Fibroblast of skin of left biceps (primary cell): ENCODE results near the gene ZFPM1.
A peak's percentile ranks its signal among the peaks of the same experiment; 100 is the strongest.

Source experiments
- DNase-seq, 2 experiments: peaks; one replicate each; pipeline ENCODE4 v3.0.0-alpha.2; 2013; ENCODE audit warnings: low read depth in 2 of 2

The ZFPM1 gene

DNA sequence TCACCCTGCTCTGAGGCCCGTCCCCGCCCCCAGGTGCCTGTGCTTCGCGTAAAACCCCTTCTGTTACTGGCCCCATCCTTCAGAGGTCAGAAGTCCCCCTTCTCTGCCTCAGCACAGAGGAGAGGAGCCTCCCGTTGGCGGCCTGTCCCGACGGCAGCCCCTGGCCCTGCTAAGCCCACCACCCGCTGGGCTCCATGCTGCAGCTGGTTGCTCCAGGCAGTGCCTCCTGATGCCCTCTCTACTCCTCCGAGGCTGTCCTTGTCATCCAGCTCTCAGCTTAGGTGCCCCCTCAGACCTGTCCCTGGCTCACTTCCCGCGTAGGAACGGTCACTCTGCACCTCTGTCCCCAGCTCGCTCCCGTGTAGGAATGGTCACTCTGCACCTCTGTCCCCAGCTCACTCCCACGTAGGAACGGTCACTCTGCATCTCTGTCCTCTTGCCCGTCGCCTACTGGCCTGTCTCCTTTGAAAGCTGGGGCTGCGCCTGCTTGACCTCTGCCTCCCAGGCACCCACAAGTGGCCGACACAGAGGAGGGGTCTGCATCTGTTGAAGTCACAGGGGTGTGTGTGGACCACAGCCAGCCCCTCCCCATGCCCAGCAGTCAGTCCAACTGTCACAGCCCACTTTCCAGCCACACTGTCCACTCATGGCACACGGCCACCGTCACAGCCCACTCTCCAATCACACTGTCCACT, 85.4 kb downstream of the ZFPM1 start:
- no peak for DNase-seq

DNA sequence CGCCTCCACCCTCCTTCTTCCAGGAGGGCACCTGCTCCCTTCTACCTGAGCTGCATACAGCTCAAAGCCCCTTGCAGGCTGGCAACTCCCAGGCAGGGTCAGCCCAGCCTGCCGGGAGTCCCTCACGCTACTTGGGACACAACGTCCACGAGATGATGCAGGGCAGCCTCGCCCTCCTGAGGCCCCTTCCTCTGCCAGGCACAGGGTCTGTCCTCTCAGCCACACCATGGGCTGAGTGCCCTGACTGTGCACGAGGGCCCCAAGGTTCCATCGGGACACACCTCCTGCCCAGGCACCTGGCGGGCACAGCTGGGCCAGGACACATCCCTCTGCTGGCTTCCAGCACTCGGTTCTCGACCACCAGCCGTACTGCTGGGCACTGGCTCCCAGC, 86.2 kb downstream of the ZFPM1 start:
- no peak for DNase-seq

DNA sequence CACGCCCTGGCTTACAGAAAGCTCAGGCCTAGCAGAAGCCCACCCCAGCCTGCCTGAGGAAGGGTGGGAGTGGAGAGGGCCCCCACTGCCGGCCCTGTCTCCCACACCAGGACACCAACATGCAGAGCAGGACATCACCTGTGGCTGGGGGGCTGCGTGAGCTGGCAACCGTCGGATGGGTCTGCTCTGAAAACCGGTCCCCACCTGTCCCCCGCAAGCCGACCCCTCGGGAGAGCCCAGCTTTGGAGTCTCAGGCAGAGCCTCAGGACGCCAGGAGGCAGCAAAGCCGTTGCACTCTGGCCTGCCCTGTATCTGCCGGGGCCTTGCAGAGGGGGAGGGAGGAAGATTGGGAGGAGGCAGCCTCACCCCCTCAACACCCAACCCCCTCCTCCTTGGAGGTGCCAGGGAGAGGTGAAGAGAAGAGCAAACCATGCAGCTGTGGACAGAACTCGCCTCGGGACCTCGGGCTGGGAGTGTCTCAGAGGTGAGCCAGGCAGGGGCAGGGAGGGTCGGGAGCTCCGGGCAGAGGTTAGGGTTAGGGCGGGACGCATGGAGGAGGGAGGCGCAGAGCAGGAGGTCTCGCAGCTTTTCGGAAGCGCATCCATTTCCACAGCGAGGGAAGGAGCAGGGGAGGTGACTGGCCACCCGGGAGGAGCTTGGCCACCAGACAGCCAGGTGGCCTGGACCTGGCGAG, 86.7 kb downstream of the ZFPM1 start:
- no peak for DNase-seq

DNA sequence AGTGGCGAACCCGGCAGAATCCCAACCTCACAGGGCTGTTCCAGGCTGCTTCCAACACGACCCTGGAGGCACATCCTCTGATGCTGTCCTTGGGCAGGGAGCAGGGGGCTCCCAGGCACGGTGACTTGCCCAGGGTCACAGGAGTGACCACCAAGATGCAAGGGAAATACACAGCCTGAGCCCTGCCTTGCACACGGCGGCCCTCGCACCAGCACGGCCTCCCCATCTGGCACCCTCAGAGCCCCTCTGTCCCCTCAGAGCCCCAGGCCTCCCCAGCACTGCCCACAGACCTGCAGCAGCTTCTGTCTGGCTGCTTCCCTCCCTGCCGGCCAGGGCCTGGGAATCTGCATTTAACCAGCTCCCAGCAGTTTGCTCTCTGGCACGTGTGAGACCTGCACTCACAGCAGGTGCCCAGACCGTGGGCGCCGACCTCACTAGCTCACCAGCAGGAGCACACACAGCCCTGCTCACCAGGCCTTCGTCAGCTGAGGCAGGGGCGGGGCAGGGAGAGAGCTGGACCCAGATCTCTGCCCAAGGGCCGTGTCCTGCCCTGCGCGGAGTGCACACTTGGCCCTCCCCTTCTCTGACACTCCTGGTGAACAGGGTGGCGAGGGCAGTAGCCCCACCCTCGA, 87.4 kb downstream of the ZFPM1 start:
- DNase-seq: no peak

DNA sequence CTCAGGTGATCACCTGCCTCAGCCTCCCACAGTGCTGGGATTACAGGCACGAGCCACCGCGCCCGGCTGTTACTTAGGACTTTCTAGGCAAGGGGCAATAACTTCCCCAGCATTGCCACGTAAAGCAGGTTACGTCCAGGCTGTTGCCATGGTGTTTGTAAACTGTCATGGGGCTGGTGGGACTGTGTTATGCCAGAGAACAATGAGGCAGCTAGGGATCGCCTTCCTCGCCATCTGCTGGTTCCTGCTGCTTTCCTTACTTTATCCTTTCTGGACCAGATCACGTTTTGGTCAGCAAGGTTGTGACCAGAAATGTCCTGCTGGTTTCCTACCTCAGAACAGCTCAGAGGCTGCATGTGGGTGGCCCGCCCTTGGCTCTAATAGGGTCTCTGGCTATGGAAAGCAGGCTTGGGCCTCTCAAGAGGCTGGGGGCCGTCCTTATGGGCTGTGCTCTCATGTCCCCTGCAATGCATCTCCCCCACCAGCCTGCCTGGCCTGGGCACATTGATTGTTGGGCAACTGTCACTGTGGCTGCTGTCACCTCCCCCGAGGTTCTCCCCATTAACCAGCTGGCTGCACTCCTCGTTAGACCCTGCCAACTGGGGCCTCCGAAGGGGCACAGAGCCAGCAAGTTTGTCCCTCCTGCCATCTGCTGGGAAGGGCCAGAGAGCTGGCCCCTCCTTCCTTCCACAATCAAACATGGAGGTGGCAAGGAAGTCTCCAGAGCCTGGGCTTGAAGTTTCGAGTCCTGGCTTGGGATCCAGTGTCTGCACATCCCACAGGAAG, 88.9 kb downstream of the ZFPM1 start:
- DNase-seq: no peak

DNA sequence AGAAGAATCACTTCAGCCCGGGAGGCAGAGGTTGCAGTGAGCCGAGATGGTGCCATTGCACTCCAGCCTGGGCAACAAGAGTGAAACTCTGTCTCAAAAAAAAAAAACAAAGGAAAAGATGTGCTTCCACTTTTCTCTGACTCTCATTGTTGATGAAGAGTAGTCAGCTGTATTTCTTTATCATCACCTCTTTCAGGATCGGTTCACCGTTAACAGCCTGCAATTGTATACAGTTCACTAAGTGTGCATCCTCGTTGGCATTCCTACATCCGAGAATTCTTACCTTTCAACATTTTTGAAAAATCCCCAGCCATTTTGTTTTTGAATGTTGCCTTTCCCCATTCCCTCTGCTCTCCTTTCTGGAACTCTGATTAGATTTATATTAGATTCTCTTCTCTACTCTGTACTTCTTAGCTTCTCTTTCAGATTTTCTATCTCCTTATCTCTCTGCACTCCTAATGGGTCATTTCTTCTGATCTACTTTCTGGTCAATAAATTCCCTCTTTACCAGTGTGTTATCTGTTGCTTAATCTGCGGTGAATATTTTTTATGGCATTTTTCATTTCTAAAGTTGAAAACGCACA, 90.2 kb downstream of the ZFPM1 start:
- no peak for DNase-seq

DNA sequence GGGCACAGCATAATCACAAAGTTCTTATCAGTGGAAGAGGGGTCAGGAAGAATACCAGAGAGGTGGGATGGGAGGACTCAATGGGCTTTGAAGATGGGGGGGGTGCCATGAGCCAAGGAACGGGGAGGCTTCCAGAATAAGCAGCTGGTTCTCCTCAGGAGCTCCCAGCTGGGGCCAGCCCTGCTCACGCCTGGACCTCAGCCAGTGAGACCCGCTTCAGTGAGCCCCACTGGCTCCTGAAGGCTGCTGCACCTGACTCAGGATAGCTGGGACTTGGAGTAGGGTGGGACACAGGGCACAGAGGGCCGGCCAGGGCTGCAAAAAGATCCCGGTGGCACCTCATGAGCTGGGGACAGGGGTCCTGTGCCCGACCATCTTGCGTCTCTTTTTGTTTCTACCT, 92.7 kb downstream of the ZFPM1 start:
- no peak for DNase-seq

DNA sequence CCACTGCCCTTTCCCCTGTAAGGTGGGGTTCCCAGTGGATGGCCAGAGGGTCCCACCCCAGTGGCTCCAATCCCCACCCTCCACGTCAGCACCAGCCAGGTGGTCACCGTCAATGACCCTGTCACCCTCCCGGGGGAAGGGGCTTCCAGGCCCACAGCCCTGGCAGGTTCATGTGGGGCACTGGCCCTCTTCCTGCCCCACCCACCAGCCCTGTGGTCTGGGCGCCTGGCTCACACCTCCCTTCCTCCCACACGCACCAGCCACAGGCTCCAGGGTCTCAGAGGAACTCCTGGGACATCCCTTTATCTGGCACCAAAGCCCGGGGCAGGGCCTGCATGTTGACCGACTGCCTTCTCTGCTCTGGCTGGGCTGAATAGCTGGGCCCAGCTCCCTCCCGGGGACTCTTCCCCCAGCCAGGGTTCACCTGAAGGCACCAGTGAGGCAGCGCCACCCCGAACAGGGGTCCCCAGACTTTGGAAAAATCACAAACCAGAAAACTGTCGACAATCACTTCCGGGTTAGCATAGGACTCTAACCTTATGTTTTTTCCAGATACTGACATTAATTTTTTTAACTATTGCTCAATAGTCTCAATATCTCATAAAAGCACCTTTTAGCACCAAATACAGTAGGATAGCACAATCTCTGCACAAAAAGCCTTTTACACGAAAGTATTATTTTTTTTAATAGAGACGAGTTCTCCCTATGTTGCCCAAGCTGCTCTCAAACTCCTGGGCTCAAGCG, 95.2 kb downstream of the ZFPM1 start:
- no peak for DNase-seq

DNA sequence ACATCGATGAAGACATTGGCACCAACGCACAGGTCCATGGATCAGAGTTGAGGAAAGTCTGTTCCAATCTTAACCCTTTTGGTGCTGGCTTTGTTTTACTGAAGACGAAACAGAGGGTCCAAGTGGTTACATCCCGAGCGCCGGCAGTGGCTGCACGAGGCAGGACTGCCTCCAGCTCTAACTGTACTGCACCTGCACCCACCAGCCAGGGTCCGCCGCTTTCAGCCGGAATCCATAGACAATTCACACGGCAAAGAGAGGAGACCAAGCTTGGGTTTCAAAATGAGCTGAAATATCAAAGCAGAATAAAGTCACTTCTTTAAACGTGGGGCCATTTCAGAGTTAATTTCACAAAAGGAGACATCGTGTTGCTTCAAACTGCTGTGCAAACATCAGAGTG, 95.9 kb downstream of the ZFPM1 start:
- no peak for DNase-seq

DNA sequence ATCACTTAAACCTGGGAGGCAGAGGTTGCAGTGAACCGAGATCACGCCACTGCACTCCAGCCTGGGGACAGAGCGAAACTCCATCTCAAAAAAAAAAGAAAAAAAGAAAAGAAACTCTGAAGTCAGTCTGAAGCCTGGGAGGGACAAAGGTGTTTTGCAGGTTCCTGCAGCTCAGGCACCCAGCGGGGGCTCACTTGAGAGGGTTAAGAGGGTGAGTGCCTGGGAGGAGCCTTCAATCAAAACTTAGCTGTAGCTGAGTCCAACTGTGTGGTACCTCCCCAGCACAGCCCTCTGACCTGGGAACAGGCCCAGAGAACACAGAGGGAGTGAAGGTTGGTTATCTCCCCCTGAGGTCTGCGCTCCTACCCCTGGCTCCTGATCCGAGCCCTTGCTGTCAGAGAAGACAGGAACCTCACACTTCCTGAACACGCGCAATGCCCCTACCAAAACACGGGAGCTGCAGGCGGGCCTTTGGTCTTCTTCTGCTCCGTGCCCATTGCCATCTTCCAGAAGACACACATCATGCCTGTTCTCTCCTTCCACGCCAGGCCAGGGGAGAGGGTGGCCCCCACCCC, 96.7 kb downstream of the ZFPM1 start:
- no peak for DNase-seq

DNA sequence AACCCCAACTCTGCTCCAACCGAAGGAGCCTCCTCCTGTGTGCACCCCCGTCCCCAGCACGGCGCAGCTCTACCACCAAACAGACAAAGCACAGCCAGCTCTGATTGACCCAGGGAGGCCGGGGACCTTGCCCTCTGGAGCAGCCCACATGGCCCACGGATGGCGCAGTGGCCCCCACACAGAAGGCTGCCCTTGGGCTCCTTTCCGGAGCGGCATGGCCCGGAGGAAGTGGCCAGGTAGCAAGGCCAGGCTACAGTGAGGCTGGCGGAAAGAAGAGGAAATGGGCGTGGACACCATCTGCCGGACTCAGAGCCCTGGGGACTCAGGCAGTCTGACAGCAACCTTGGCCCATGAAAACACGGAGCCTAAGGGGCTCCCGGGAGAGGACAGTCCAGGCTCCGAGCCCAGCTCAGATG, 97.2 kb downstream of the ZFPM1 start:
- no peak for DNase-seq

DNA sequence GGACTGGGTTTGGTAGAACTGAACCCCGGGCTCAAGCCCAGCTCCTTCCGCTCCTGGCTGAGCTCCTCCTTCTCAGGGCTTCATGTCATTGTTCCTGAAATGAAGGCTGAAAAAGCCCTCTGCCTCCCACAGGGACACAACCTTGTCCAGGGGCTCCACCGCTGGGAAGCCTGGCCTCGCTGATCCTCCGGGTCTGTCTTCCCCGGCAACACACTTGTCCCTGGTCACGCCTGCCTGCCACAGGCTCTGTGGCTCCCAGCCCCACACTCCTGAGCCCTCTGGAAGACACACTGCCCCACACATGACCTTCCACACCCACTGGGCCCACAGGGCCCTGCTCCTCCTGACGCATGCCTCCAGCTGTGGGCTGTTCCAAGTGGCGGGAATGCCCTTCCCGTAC, 99.1 kb downstream of the ZFPM1 start:
- DNase-seq: no peak

DNA sequence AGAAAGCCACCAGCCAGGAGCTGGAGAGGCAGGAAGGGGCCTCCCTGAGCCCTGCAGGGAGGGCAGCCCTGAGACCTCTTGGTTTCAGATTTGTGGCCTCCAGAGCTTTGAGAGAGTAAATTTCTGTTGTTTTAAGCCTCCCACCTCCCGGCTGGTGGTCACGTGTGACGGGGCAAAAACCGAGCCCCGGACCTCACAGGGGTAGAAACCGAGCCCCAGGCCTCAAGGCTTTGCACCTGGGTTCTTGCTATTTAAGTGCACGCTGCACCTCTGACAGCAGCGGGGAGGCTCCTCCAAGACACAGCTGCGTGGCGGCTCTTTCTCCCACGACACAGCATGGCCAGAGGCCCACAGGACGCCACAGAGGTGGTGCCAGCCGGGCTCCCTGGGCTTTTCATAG, 99.7 kb downstream of the ZFPM1 start:
- no peak for DNase-seq

DNA sequence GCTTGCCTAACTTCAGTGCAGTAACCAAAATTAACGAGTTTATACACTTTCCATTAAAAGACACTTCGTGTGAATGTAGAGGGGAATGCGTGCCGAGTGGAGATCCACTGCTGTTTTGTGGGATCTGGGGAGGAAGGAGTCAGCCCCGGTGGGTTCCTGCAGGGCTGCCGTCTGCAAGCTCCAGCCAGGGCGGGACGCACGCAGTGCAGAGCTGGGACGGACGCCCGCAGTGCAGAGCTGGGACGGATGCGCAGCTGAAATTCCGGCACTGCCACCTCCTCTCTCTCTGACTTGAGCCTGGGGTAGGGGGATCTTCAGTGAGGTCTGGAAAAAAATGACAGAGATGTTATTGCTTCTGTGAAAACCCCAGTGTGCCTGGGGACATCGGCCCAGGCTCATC, 100.7 kb downstream of the ZFPM1 start:
- no peak for DNase-seq

DNA sequence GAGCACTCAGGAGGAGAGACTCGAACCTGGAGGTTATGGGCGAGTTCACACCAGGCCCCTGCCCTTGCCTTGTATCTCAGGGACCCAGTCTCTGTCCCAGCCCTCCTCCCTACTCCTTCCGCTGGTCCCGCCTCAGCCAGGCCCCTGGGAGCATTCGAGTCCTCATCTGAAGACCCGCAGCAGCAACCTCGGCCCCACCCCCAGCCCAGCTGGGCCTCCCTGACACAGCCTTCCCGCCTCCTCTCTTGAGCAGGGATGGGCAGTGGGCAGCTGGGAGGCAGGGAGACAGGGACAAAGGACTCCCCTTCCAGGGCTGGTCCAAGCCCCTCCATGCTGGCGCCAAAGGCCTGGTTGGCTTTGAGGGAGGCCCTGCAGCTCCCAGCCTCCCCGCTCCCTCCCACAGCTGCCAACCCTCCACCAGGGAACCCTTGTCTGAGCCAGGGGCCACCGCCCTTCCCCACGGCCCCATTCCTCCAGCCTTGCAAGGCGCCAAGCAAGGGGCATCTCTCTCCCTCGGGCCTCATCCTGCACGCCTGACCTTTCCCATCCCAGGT, 101.7 kb downstream of the ZFPM1 start:
- no peak for DNase-seq

DNA sequence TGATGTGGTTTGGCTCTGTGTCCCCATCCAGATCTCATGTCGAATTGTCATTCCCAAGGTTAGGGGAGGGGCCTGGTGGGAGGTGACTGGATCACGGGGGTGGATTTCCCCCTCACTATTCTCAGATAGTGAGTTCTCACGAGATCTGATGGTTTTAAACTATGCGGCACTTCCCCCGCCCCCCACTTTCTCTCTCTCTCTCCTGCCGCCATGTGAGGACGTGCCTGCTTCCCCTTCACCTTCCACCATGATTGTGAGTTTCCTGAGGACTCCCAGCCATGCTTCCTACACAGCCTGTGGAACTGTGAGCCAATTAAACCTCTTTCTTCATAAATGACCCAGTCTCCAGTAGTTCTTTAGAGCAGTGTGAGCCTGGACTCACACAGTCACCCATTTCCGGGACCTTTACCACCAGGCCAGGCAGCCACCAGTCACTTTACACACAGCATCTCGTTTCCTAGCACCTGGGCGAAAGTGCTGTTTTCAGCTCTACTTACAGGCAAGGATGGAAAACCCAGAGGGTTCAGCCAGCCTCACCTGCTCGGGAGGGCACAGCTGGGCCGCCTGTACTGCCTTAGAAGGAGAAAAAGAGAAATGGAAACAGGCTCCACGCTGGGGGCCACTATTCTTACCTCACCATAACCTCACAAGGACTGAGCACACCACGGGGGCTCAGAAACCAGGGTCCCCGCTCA, 103.4 kb downstream of the ZFPM1 start:
- no peak for DNase-seq

DNA sequence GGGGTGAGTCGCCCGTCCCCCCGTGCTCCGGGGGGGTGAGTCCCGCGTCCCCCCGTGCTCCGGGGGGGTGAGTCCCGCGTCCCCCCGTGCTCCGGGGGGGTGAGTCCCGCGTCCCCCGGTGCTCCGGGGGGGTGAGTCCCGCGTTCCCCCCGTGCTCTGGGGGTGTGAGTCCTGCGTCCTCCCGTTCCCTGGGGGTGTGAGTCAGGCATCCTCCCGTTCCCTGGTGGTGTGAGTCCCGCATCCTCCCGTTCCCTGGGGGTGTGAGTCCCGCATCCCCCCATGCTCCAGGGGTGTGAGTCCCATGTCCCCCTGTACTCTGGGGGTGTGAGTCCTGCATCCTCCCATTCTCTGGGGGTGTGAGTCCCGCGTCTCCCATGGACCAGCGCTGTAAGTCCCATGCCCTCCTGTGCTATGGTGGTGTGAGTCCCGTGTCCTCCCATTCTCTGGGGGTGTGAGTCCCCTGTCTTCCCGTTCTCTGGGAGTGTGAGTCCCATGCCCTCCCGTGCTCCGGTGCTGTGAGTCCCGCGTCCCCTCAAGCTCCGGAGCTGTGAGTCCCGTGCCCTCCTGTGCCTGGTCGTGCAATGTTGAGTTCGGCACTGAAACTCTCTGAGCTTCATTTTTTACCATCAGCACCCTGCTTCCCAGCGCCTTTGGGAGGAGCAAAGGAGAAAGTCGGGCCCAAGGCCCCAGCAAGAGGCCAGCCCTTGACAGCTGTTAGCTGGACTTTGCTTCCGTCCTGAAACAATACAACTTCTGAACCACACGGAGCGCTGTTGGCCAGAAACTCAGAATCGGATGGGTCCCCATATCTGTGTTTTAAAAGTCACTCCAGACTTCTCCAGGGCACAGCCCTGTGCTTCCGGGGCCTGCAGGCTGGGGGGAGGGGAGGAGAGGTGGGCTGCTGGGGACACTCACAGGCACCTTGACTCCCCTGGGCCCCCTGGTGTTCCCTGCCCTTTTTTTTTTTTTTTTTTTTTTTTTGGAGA, 105.7 kb downstream of the ZFPM1 start:
- peak in 1 of 2 experiments; percentile 5 for DNase-seq

DNA sequence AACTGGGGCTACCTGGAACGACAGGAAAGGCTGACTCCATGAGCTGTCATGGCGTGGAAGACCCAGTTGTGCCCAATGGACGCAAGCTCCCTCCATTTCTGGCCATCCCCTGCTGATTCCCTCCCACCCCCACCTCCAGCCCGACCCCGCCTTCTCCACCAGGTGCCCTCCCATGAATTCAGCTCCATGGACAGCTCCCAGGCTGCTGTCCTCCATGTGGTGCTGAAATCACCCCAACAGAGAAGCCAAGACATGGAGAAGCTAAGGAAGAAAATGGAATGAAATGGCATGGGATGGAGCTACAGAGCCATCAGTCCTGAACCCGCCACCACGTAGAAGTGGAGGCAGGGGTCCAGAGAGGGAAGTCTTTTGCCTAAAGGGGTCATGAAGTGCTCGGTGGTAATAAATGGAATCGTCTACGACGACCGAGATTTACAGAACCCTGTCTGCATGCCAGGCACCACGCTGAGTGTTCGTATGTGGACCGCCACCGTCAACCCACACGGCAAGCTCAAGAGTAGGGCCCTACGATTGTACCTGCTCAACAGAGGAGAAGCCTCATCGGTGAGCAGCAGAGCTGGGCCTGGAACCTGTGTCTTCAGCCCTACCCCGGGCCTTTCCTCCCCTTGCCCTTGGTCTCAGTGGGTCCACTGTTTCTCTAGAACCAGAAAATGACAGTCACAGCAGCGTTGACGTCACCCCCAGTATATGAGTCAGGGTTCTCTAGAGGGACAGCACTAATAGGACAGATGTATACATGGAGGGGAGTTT, 107.8 kb downstream of the ZFPM1 start:
- DNase-seq: no peak
